Natural killer cell (primary cell): ENCODE data around the gene FAM43B. TPM values are rescaled to one million over a fixed set of nuclear protein-coding genes. Genes with fewer than 3 reads are reported as not detected.

Source experiments
- ATAC-seq, 3 donors: fragments of 150-1000 bp in 2 of 3; fragments of 200-7000 bp in 1 of 3; cut with Tn5 transposase; 1 replicate in 1 of 3; 2 replicates in 2 of 3; pipeline ENCODE4 v1.10.0; 2021; ENCODE audit warnings: mild to moderate bottlenecking in 2 of 3, moderate library complexity in 2 of 3
- DNase-seq, 2 donors: peaks; one replicate each; pipeline versions ENCODE4 v3.0.0 to v3.0.0-alpha.2; 2013 to 2021; ENCODE audit warnings: mixed read lengths in 1 of 2
- H3K27ac ChIP-seq: one replicate; pipeline ENCODE4 v1.5.1; 2013; ENCODE audit warnings: mild to moderate bottlenecking, low read length
- H3K27me3 ChIP-seq: one replicate; pipeline ENCODE4 v1.6.1; 2013; ENCODE audit warnings: low read length; ENCODE audit not compliant: control insufficient read depth, insufficient read depth
- H3K36me3 ChIP-seq: one replicate; pipeline ENCODE4 v1.6.1; 2013; ENCODE audit warnings: low read length; ENCODE audit not compliant: control insufficient read depth, insufficient read depth
- H3K4me1 ChIP-seq: one replicate; pipeline ENCODE4 v1.6.1; 2013; ENCODE audit warnings: low read length; ENCODE audit not compliant: control insufficient read depth, insufficient read depth
- H3K4me3 ChIP-seq: one replicate; pipeline ENCODE4 v1.5.1; 2013; ENCODE audit warnings: low read length
- H3K9me3 ChIP-seq: one replicate; pipeline ENCODE4 v1.6.1; 2013; ENCODE audit warnings: low read length; ENCODE audit not compliant: control insufficient read depth, insufficient read depth
- H3K27ac Mint-ChIP-seq, 2 donors: one replicate each; pipeline ENCODE4 v1.8.0; 2022; ENCODE audit warnings: mild to moderate bottlenecking in 2 of 2, mixed read lengths in 2 of 2, moderate library complexity in 1 of 2
- H3K27me3 Mint-ChIP-seq, 2 donors: one replicate each; pipeline ENCODE4 v1.8.0; 2022; ENCODE audit warnings: low read depth in 2 of 2, mixed read lengths in 2 of 2
- H3K36me3 Mint-ChIP-seq: one replicate; pipeline ENCODE4 v1.8.0; 2022; ENCODE audit warnings: mixed read lengths
- H3K4me1 Mint-ChIP-seq, 2 donors: one replicate each; pipeline ENCODE4 v1.8.0; 2022; ENCODE audit warnings: mixed read lengths in 2 of 2
- H3K4me3 Mint-ChIP-seq: one replicate; pipeline ENCODE4 v1.8.0; 2022; ENCODE audit warnings: mild to moderate bottlenecking, moderate library complexity, mixed read lengths
- H3K9me3 Mint-ChIP-seq, 2 donors: one replicate each; pipeline ENCODE4 v1.8.0; 2022; ENCODE audit warnings: mixed read lengths in 2 of 2
- CTCF ChIP-seq: fragments of 200-600 bp; IDR thresholded peaks from one replicate; pipeline ENCODE4 v1.8.0; 2022; ENCODE audit warnings: antibody characterized with exemption
- WGBS: methylation state at CpG from one replicate; pipeline ENCODE4 v1.1.7; 2013; ENCODE audit warnings: missing lambda C conversion rate; ENCODE audit not compliant: insufficient coverage; 5-methylcytosine and 5-hydroxymethylcytosine counted together
- intact Hi-C: fragments of 100-400 bp; cut with micrococcal nuclease; formaldehyde crosslinking; loops from one replicate; pipeline ENCODE4 v1.14.2; 2022
- total RNA-seq, 4 donors: library from RNA; stranded (reverse); fragments of 120-200 nt in 1 of 4; gene quantifications; one replicate each; pipeline versions ENCODE4 v1.2.3 to v1.2.4, GENCODE V29; 2013 to 2022

Gene FAM43B
- total RNA-seq, 3 donors from 2014 or later (not counting 1 experiment from before 2014, with no cell fraction given), result not detected

GRCh38 chr1:20574686-20575540 lies 22.5 kb downstream of the FAM43B start:
- Mint-ChIP-seq H3K9me3 (no peaks in the 10 kb centered on the region), H3K27ac (no peak overlapping the region), H3K27me3 (peaks cover 9 to 20% of the 10 kb centered on the region in 2 donors), H3K4me3 (no peak overlapping the region), H3K4me1 (no peaks in the 10 kb centered on the region), H3K36me3 (no peaks in the 10 kb centered on the region)
- peak; percentile 22 for TF ChIP-seq CTCF
- peak; percentile 51 to 69 for DNase-seq
- intact Hi-C loops, result loop anchor here (2.0 kb wide), 1 partner anchor 66 kb away; no protein-coding TSS in a partner anchor
- ATAC-seq, result peak; percentile 38 to 87 (median 64)
- no peak overlapping the region for H3K27ac ChIP-seq
- H3K4me1 ChIP-seq, result no peaks in the 10 kb centered on the region
- no peak overlapping the region for H3K4me3 ChIP-seq
- 28% methylated on average over 18 of the region's 18 CpGs for WGBS
- H3K27me3 ChIP-seq, result no peaks in the 10 kb centered on the region
- peaks cover 3% of the 10 kb centered on the region for H3K9me3 ChIP-seq
- no peaks in the 10 kb centered on the region for H3K36me3 ChIP-seq

- WGBS, result 78% methylated on average over 8 of the region's 10 CpGs
- no peak overlapping the region for H3K4me3 ChIP-seq
These were observed 23.4 kb downstream of the FAM43B start for GRCh38 chr1:20575541-20576336.

GRCh38 chr1:20578062-20578461 lies 25.7 kb downstream of the FAM43B start:
- WGBS, result no CpG with 5 or more reads among the region's 3 CpGs
- Histone ChIP-seq H3K4me3 (no peak overlapping the region), H3K27me3 (no peaks in the 10 kb centered on the region), H3K27ac (no peak overlapping the region), H3K36me3 (no peaks in the 10 kb centered on the region), H3K9me3 (no peaks in the 10 kb centered on the region), H3K4me1 (no peaks in the 10 kb centered on the region)
- ATAC-seq, result no peak
- no peak overlapping the region for H3K27ac Mint-ChIP-seq
- peaks cover 6% of the 10 kb centered on the region in 2 donors for H3K27me3 Mint-ChIP-seq
- TF ChIP-seq CTCF, result no peak
- no peaks in the 10 kb centered on the region for H3K36me3 Mint-ChIP-seq
- no peak overlapping the region for H3K4me3 Mint-ChIP-seq
- intact Hi-C loops, result no loop called here
- H3K9me3 Mint-ChIP-seq, result no peaks in the 10 kb centered on the region
- no peak for DNase-seq
- H3K4me1 Mint-ChIP-seq, result no peaks in the 10 kb centered on the region

More at GRCh38 chr1:20575541-20576336, 23.4 kb downstream of the FAM43B start:
- TF ChIP-seq CTCF, result no peak
- H3K9me3 Mint-ChIP-seq, result no peaks in the 10 kb centered on the region
- Histone ChIP-seq H3K36me3 (no peaks in the 10 kb centered on the region), H3K9me3 (peaks cover 3% of the 10 kb centered on the region), H3K27me3 (no peaks in the 10 kb centered on the region), H3K4me1 (no peaks in the 10 kb centered on the region), H3K27ac (no peak overlapping the region)
- no peaks in the 10 kb centered on the region for H3K4me1 Mint-ChIP-seq
- no peaks in the 10 kb centered on the region for H3K36me3 Mint-ChIP-seq
- H3K27me3 Mint-ChIP-seq, result peaks cover 8 to 14% of the 10 kb centered on the region in 2 donors
- no peak for DNase-seq
- no peak overlapping the region for H3K27ac Mint-ChIP-seq
- H3K4me3 Mint-ChIP-seq, result no peak overlapping the region
- intact Hi-C loops, result loop anchor here (2.0 kb wide), 1 partner anchor 65 kb away; no protein-coding TSS in a partner anchor
- ATAC-seq, result no peak
